SK-N-SH (cell line): ENCODE data around the gene SDF2L1. TPM values are rescaled to one million over a fixed set of nuclear protein-coding genes. Genes with fewer than 3 reads are reported as not detected.
"Not testable (repeated sequence)": the region's sequence is repeated elsewhere in the genome, so short reads cannot be mapped to it uniquely, and the experiment has no call there.

Experiments used
- CTCF ChIA-PET: fragments of 300-600, 350-600 bp; formaldehyde crosslinking; extraction: SDS; loops from one replicate; lab custom pipeline; 2021; lab: Yijun Ruan, JAX
- POLR2A ChIA-PET: fragments of 350-600 bp; sonication (Branson Sonifier 250); formaldehyde crosslinking; extraction: SDS; loops from one replicate; lab custom pipeline; 2020; ENCODE audit warnings: antibody characterized with exemption, inconsistent platforms; lab: Yijun Ruan, JAX
- DNase-seq: peaks from one replicate; pipeline ENCODE4 v3.0.0; 2012
- H2AFZ ChIP-seq: fragments of 200-600 bp; sonication (generic); 2 replicates; pipeline ENCODE4 v1.8.1; 2016; ENCODE audit warnings: antibody characterized with exemption, mild to moderate bottlenecking, low read depth
- H3F3A ChIP-seq: fragments of 200-600 bp; sonication (generic); replicated peaks from 2 replicates; pipeline ENCODE3; 2016; ENCODE audit warnings: antibody characterized with exemption, mild to moderate bottlenecking; ENCODE audit not compliant: insufficient read depth
- H3K27ac ChIP-seq, 2 experiments: fragments of 200-500 bp in 1 of 2; fragments of 200-600 bp in 1 of 2; sonication (Bioruptor generic) in 1 of 2; sonication (generic), shearing (Covaris generic) in 1 of 2; 2 replicates each; pipeline versions ENCODE4 v1.5.1 to v1.6.1; 2014 to 2016; ENCODE audit warnings: low read depth in 2 of 2, inconsistent platforms in 1 of 2, low read length in 1 of 2, mild to moderate bottlenecking in 1 of 2, mixed read lengths in 1 of 2
- H3K27me3 ChIP-seq: fragments of 200-600 bp; sonication (generic), shearing (Covaris generic); 2 replicates; pipeline ENCODE4 v1.6.1; 2016; ENCODE audit warnings: mixed run types; ENCODE audit not compliant: insufficient read depth
- H3K36me3 ChIP-seq, 2 experiments: fragments of 200-500 bp in 1 of 2; fragments of 200-600 bp in 1 of 2; sonication (Bioruptor generic) in 1 of 2; sonication (generic) in 1 of 2; replicated peaks in 1 of 2; 2 replicates each; pipeline versions ENCODE3 to v1.5.1; 2014 to 2016; ENCODE audit warnings: low read length in 1 of 2, mild to moderate bottlenecking in 1 of 2; ENCODE audit not compliant: insufficient read depth in 2 of 2, control insufficient read depth in 1 of 2
- H3K4me1 ChIP-seq, 2 experiments: fragments of 200-500 bp in 1 of 2; fragments of 200-600 bp in 1 of 2; sonication (Bioruptor generic) in 1 of 2; sonication (generic), shearing (Covaris generic) in 1 of 2; 2 replicates each; pipeline versions ENCODE4 v1.5.1 to v1.6.1; 2014 to 2016; ENCODE audit warnings: low read depth in 1 of 2, low read length in 1 of 2, mixed run types in 1 of 2; ENCODE audit not compliant: insufficient read depth in 2 of 2, control insufficient read depth in 1 of 2
- H3K4me2 ChIP-seq: fragments of 200-600 bp; sonication (generic), shearing (Covaris generic); 2 replicates; pipeline ENCODE4 v1.6.1; 2017; ENCODE audit warnings: mixed run types
- H3K4me3 ChIP-seq, 2 experiments: fragments of 200-500 bp in 1 of 2; fragments of 200-600 bp in 1 of 2; sonication (Bioruptor generic) in 1 of 2; sonication (generic), shearing (Covaris generic) in 1 of 2; 2 replicates each; pipeline versions ENCODE4 v1.5.1 to v1.8.1; 2014 to 2016; ENCODE audit warnings: low read depth in 2 of 2, inconsistent platforms in 1 of 2, low read length in 1 of 2, mild to moderate bottlenecking in 1 of 2, mixed read lengths in 1 of 2, moderate library complexity in 1 of 2
- H3K79me2 ChIP-seq: fragments of 200-600 bp; sonication (generic); 2 replicates; pipeline ENCODE4 v1.8.1; 2017; ENCODE audit warnings: mild to moderate bottlenecking; ENCODE audit not compliant: insufficient read depth
- H3K9ac ChIP-seq: fragments of 200-600 bp; sonication (generic); 2 replicates; pipeline ENCODE4 v1.6.1; 2017; ENCODE audit warnings: mixed run types
- H3K9me2 ChIP-seq: fragments of 200-600 bp; sonication (generic); 2 replicates; pipeline ENCODE4 v1.6.1; 2017; ENCODE audit warnings: mixed run types
- H3K9me3 ChIP-seq: fragments of 200-600 bp; sonication (generic); 2 replicates; pipeline ENCODE4 v1.6.1; 2017; ENCODE audit warnings: mixed run types, mild to moderate bottlenecking, moderate library complexity
- H4K20me1 ChIP-seq: fragments of 200-600 bp; sonication (generic); 2 replicates; pipeline ENCODE4 v1.6.1; 2017; ENCODE audit warnings: mild to moderate bottlenecking, mixed run types; ENCODE audit not compliant: insufficient read depth
- CHD2 ChIP-seq: fragments of 150-350 bp; IDR thresholded peaks from 2 replicates; pipeline ENCODE4 v1.6.1; 2018; ENCODE audit warnings: low read length; ENCODE audit not compliant: partially characterized antibody
- EP300 ChIP-seq, 2 experiments: IDR thresholded peaks; 2 replicates each; pipeline versions ENCODE4 v1.4.0 to v1.6.1; 2012; ENCODE audit warnings: borderline replicate concordance in 1 of 2, low read depth in 1 of 2, low read length in 1 of 2
- EZH2phosphoT487 ChIP-seq: fragments of 200-600 bp; sonication (generic); IDR thresholded peaks from 2 replicates; pipeline ENCODE4 v1.6.1; 2017; ENCODE audit warnings: low read depth, mixed run types, mild to moderate bottlenecking, antibody characterized with exemption, moderate library complexity, borderline replicate concordance
- FOXM1 ChIP-seq: IDR thresholded peaks from 2 replicates; pipeline ENCODE4 v1.4.0; 2012; ENCODE audit warnings: low read depth, mild to moderate bottlenecking
- GABPA ChIP-seq: IDR thresholded peaks from 2 replicates; pipeline ENCODE4 v1.4.0; 2012; ENCODE audit warnings: low read depth, mild to moderate bottlenecking
- MXI1 ChIP-seq: IDR thresholded peaks from 2 replicates; pipeline ENCODE4 v1.6.1; 2012; ENCODE audit warnings: mild to moderate bottlenecking, low read depth, low read length, improper control_type of control experiment
- POLR2AphosphoS5 ChIP-seq: IDR thresholded peaks from 2 replicates; pipeline ENCODE4 v1.6.1; 2012; ENCODE audit warnings: low read depth, low read length
- RCOR1 ChIP-seq: fragments of 150-350 bp; IDR thresholded peaks from 2 replicates; pipeline ENCODE4 v1.6.1; 2017; ENCODE audit warnings: antibody characterized with exemption, low read length
- RFX5 ChIP-seq: IDR thresholded peaks from 2 replicates; pipeline ENCODE4 v1.6.1; 2012; ENCODE audit warnings: mild to moderate bottlenecking, improper control_type of control experiment, low read length
- RXRA ChIP-seq: IDR thresholded peaks from 2 replicates; pipeline ENCODE4 v1.4.0; 2012; ENCODE audit warnings: low read depth, mild to moderate bottlenecking, borderline replicate concordance
- TCF12 ChIP-seq: IDR thresholded peaks from 2 replicates; pipeline ENCODE4 v1.4.0; 2012
- YY1 ChIP-seq: IDR thresholded peaks from 2 replicates; pipeline ENCODE4 v1.4.0; 2012; ENCODE audit warnings: low read depth, mild to moderate bottlenecking
- WGBS: methylation state at CpG from one replicate; pipeline ENCODE4 v1.1.6; 2017; ENCODE audit warnings: low lambda C conversion rate; 5-methylcytosine and 5-hydroxymethylcytosine counted together
- polyA plus RNA-seq, 3 experiments: library from polyadenylated mRNA; depleted of rRNA; stranded (reverse); fragments of >200 nt; gene quantifications; 2 replicates each; pipeline ENCODE4 v1.2.3, GENCODE V29; 2012
- TF ChIP-seq, protein P1 (sequence below): fragments of 150-350 bp; IDR thresholded peaks from 2 replicates; pipeline ENCODE4 v1.6.1; 2016; ENCODE audit warnings: mild to moderate bottlenecking, low read depth, low read length

The SDF2L1 gene
- polyA plus RNA-seq, 1 of the 3 experiments (the other 2 are of a cell fraction): 60.9 TPM

DNA sequence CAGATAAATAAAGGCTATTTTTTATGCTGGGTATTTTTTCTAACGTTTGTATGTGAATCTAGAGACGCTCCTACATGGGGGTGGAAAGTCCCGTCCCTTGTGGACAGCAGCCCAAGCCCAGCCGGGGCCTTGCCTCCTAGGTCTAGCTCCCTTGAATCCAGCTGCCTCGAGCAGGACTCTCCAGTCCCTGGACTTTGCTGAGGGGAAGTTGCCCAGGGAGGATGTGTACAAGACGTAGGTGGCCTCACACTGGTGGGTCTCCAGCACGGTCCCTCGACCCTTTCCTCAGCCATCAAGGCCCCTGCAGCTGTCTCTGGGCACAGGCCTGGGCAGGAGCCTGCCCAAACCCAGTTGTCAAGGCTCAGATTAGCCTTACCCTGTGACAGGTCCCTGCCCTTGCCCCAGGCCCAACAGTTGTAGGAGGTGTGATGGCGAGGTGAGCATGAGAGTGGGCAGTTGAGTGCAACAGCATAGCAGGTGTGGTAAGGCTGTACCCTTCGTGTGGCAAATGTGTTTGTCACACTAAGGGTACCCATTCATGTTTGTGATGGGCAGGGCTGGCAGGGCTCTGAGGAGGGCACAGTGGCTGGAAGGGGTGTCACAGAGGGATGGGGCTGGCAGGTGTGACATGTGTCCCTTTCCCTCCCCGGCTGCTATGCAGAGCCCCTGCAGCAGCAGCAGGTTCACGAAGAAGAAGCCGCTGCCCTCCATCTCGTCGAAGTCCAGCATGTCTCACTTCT lies 6.2 kb upstream of the SDF2L1 start:
- CTCF ChIA-PET: interaction anchor here (1.2 to 8.3 kb wide), 4 partner anchors 9 to 13 kb away, joined by 3 to 145 read pairs (median 10); partner anchors contain the start of genes CCDC116 and YDJC
- no peaks in the 10 kb centered on the region for H3K9me3 ChIP-seq
- no peak overlapping the region for H3K4me3 ChIP-seq
- H4K20me1 ChIP-seq: no peaks in the 10 kb centered on the region
- H3K36me3 ChIP-seq: no peaks in the 10 kb centered on the region
- H3K9ac ChIP-seq: no peak overlapping the region
- H3K9me2 ChIP-seq: no peaks in the 10 kb centered on the region
- no peaks in the 10 kb centered on the region for H3K27me3 ChIP-seq
- no peak overlapping the region for H3K4me2 ChIP-seq
- no peak for DNase-seq
- no peak for TF ChIP-seq GABPA
- TF ChIP-seq RFX5: no peak
- TF ChIP-seq RCOR1: no peak
- TF ChIP-seq TCF12: no peak
- TF ChIP-seq MXI1: no peak
- TF ChIP-seq EZH2phosphoT487: no peak
- TF ChIP-seq POLR2AphosphoS5: no peak
- TF ChIP-seq CHD2: no peak
- TF ChIP-seq, protein P1, sequence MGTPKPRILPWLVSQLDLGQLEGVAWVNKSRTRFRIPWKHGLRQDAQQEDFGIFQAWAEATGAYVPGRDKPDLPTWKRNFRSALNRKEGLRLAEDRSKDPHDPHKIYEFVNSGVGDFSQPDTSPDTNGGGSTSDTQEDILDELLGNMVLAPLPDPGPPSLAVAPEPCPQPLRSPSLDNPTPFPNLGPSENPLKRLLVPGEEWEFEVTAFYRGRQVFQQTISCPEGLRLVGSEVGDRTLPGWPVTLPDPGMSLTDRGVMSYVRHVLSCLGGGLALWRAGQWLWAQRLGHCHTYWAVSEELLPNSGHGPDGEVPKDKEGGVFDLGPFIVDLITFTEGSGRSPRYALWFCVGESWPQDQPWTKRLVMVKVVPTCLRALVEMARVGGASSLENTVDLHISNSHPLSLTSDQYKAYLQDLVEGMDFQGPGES: no peak
- H3K79me2 ChIP-seq: no peaks in the 10 kb centered on the region
- H3F3A ChIP-seq: peaks cover 5% of the 10 kb centered on the region
- peaks cover 0 to 2% of the 10 kb centered on the region in 2 experiments; a peak in 1 of 4 replicates for H3K4me1 ChIP-seq
- WGBS: 57% methylated on average over 9 of the region's 15 CpGs
- no peak overlapping the region for H2AFZ ChIP-seq
- H3K27ac ChIP-seq: no peak overlapping the region
- POLR2A ChIA-PET: no interaction called here

DNA sequence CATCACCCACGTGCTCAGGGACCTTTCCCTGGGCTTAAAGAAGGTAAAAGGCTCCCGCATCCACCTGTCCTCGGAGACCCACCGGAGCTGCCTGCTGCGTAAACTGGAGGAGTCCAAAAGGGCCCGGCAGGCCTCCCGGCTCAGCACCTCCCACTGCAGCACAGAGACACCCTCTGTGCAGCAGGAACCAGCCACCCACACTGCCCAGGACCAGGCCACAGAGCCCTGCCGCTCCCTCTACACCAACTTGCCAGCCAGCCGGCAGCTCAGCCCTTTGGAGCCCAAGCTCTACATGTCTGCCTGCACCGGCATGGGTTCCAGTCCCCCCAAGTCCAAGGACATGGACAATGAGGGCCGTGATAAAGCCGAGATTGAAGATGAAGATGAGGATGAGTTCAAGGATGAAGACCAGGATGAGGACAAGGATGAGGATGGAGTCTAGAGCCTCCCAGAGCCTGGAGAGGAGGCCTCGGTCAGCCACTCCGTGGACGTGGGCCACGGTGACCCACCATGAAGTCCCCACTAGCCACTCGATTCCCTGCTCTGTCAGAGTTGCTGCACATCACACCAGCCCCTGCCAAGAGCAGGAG lies 5.4 kb upstream of the SDF2L1 start:
- H3K4me3 ChIP-seq: no peak overlapping the region
- H2AFZ ChIP-seq: no peak overlapping the region
- no peaks in the 10 kb centered on the region for H3K9me2 ChIP-seq
- no peak overlapping the region for H3K9ac ChIP-seq
- H3K4me2 ChIP-seq: no peak overlapping the region
- no peaks in the 10 kb centered on the region for H3K27me3 ChIP-seq
- DNase-seq: no peak
- CTCF ChIA-PET: interaction anchor here (1.2 to 8.3 kb wide), 3 partner anchors 10 to 12 kb away, joined by 3 to 145 read pairs (median 7); partner anchors contain the start of genes CCDC116 and YDJC
- H4K20me1 ChIP-seq: no peaks in the 10 kb centered on the region
- H3K36me3 ChIP-seq: no peaks in the 10 kb centered on the region
- H3F3A ChIP-seq: peaks cover 11% of the 10 kb centered on the region
- no peaks in the 10 kb centered on the region for H3K79me2 ChIP-seq
- no peak for TF ChIP-seq RXRA
- TF ChIP-seq CHD2: no peak
- TF ChIP-seq EP300 (IDR thresholded peaks at IDR 0.05; ENCODE audit: borderline replicate concordance in 1 of 2, low read depth in 1 of 2, low read length in 1 of 2): no peak
- no peak for TF ChIP-seq YY1
- no peak for TF ChIP-seq RFX5
- no peak for TF ChIP-seq FOXM1
- TF ChIP-seq, all 33 proteins: peak for 0
- WGBS: 86% methylated on average over 16 of the region's 17 CpGs
- Histone ChIP-seq H3K27ac (no peak overlapping the region), H3K9me3 (no peaks in the 10 kb centered on the region), H3K4me1 (peaks cover 5 to 8% of the 10 kb centered on the region in 2 experiments; a peak in 2 of 4 replicates)
- POLR2A ChIA-PET: no interaction called here

DNA sequence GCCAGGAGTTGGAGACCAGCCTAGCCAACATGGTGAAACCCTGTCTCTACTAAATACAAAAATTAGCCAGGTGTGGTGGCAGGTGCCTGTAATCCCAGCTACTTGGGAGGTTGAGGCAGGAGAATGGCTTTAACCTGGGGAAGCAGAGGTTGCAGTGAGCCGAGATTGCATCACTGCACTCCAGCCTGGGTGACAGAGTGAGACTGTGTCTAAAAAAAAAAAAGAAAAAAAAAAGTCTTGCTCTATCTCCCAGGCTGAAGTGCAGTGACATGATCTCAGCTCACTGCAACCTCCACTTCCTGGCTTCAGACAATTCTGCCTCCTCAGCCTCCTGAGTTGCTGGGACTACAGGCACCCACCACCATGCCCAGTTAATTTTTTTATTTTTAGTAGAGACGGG lies 4.7 kb upstream of the SDF2L1 start:
- H3K4me3 ChIP-seq, H4K20me1 ChIP-seq, H3K79me2 ChIP-seq, H3K27ac ChIP-seq, H3K27me3 ChIP-seq, H3K9me2 ChIP-seq, POLR2A ChIA-PET, H2AFZ ChIP-seq, H3K36me3 ChIP-seq, DNase-seq, H3K9ac ChIP-seq, H3K4me1 ChIP-seq, H3K9me3 ChIP-seq, H3K4me2 ChIP-seq: not testable (repeated sequence)
- WGBS: 62% methylated on average over 2 of the region's 2 CpGs
- peaks cover 11% of the 10 kb centered on the region for H3F3A ChIP-seq
- CTCF ChIA-PET: interaction anchor here (1.4 to 8.3 kb wide), 2 partner anchors 9 to 10 kb away, joined by 7 to 145 read pairs; partner anchors contain the start of genes CCDC116 and YDJC
